SK-N-SH (cell line): ENCODE data around the gene MNS1.

ENCODE experiments used
- EZH2phosphoT487 ChIP-seq: fragments of 200-600 bp; sonication (generic); IDR thresholded peaks from 2 replicates; pipeline ENCODE4 v1.6.1; 2017; ENCODE audit warnings: low read depth, mixed run types, mild to moderate bottlenecking, antibody characterized with exemption, moderate library complexity, borderline replicate concordance
- FOXJ3 ChIP-seq: sonication (generic); formaldehyde crosslinking; IDR thresholded peaks from 2 replicates; pipeline ENCODE4 v1.5.1; 2020; ENCODE audit warnings: mild to moderate bottlenecking, missing genetic modification reagents
- PBX3 ChIP-seq: IDR thresholded peaks from 2 replicates; pipeline ENCODE4; 2012
- SMC3 ChIP-seq: IDR thresholded peaks from 2 replicates; pipeline ENCODE4 v1.6.1; 2012; ENCODE audit warnings: low read depth, low read length, improper control_type of control experiment
- TF ChIP-seq, protein P1 (sequence below): fragments of 200-600 bp; sonication (generic); IDR thresholded peaks from 2 replicates; pipeline ENCODE4 v1.6.1; 2017; ENCODE audit warnings: antibody characterized with exemption, mild to moderate bottlenecking, moderate library complexity
- TF ChIP-seq, protein P2 (sequence below): IDR thresholded peaks from 2 replicates; pipeline ENCODE4 v1.4.0; 2012; ENCODE audit warnings: low read depth

- TF ChIP-seq SMC3 = no peak
- TF ChIP-seq PBX3 = no peak
- TF ChIP-seq, protein P1, sequence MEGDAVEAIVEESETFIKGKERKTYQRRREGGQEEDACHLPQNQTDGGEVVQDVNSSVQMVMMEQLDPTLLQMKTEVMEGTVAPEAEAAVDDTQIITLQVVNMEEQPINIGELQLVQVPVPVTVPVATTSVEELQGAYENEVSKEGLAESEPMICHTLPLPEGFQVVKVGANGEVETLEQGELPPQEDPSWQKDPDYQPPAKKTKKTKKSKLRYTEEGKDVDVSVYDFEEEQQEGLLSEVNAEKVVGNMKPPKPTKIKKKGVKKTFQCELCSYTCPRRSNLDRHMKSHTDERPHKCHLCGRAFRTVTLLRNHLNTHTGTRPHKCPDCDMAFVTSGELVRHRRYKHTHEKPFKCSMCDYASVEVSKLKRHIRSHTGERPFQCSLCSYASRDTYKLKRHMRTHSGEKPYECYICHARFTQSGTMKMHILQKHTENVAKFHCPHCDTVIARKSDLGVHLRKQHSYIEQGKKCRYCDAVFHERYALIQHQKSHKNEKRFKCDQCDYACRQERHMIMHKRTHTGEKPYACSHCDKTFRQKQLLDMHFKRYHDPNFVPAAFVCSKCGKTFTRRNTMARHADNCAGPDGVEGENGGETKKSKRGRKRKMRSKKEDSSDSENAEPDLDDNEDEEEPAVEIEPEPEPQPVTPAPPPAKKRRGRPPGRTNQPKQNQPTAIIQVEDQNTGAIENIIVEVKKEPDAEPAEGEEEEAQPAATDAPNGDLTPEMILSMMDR = no peak
- TF ChIP-seq EZH2phosphoT487 = no peak
- TF ChIP-seq, protein P2, sequence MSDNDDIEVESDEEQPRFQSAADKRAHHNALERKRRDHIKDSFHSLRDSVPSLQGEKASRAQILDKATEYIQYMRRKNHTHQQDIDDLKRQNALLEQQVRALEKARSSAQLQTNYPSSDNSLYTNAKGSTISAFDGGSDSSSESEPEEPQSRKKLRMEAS = no peak
- TF ChIP-seq FOXJ3 = no peak
Observed at GRCh38 chr15:56385908-56386307, 79.0 kb downstream of the MNS1 start.
